ENCODE measurements around the gene CYP2A13.
"Not testable (repeated sequence)": the region's sequence is repeated elsewhere in the genome, so short reads cannot be mapped to it uniquely, and the experiment has no call there.

Gene CYP2A13, protein sequence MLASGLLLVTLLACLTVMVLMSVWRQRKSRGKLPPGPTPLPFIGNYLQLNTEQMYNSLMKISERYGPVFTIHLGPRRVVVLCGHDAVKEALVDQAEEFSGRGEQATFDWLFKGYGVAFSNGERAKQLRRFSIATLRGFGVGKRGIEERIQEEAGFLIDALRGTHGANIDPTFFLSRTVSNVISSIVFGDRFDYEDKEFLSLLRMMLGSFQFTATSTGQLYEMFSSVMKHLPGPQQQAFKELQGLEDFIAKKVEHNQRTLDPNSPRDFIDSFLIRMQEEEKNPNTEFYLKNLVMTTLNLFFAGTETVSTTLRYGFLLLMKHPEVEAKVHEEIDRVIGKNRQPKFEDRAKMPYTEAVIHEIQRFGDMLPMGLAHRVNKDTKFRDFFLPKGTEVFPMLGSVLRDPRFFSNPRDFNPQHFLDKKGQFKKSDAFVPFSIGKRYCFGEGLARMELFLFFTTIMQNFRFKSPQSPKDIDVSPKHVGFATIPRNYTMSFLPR

DNA sequence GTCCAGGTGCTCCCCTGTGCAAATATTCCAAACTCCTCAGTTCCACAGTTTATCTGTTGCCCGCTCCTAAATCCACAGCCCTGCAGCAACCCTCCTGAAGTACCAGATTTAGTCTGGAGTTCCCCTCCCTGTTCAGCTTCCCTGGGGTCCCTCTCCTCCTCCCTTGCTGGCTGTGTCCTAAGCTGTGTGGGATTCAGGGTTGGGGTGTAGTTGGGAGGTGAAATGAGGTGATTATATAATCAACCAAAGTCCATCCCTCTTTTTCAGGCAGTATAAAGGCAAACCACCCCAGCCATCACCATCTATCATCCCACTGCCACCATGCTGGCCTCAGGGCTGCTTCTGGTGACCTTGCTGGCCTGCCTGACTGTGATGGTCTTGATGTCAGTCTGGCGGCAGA lies at the start of gene CYP2A13:
Gene CYP2A13, plus strand, starts transcription at position 301 of the 400 bp plus-strand sequence. Its CDS starts 21 bp downstream, at position 322.
- no peak within 1 kb of the TSS for H3K4me3 ChIP-seq (ENCODE audit: low read depth, low read length)
- TF ChIP-seq, protein P1, sequence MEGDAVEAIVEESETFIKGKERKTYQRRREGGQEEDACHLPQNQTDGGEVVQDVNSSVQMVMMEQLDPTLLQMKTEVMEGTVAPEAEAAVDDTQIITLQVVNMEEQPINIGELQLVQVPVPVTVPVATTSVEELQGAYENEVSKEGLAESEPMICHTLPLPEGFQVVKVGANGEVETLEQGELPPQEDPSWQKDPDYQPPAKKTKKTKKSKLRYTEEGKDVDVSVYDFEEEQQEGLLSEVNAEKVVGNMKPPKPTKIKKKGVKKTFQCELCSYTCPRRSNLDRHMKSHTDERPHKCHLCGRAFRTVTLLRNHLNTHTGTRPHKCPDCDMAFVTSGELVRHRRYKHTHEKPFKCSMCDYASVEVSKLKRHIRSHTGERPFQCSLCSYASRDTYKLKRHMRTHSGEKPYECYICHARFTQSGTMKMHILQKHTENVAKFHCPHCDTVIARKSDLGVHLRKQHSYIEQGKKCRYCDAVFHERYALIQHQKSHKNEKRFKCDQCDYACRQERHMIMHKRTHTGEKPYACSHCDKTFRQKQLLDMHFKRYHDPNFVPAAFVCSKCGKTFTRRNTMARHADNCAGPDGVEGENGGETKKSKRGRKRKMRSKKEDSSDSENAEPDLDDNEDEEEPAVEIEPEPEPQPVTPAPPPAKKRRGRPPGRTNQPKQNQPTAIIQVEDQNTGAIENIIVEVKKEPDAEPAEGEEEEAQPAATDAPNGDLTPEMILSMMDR (IDR thresholded peaks at IDR 0.05; ENCODE audit: low read depth, low read length, missing control alignments): no peak
- in situ Hi-C loops (cut with HindIII; ENCODE audit: low sequenced_read_pairs): no loop called here
- DNase-seq (ENCODE audit: low read depth): no peak

DNA sequence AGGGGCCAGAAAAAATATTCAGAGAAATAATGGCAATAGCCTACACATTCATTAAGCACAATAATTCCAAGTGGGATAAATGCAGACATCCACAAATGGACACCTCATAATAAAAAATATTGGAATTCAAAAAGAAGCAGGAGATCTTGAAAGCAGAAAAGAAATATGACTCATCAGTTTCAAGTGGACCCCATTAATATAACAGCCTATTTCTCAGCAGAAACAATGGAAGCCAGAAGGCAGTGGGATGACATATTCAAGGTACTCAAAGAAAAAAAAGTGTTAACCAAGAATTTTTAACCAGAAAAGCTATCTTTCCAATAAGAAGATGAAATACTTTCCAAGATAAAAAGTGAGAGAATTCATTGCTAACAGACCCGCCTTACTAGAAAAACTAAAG lies 48.4 kb upstream of the CYP2A13 start:
- no peak for DNase-seq (ENCODE audit: low read depth)
- no peak overlapping the region for H3K4me3 ChIP-seq (ENCODE audit: low read depth, low read length)
- in situ Hi-C loops (cut with HindIII; ENCODE audit: low sequenced_read_pairs): no loop called here
- TF ChIP-seq, protein P1 (IDR thresholded peaks at IDR 0.05; ENCODE audit: low read depth, low read length, missing control alignments): no peak

DNA sequence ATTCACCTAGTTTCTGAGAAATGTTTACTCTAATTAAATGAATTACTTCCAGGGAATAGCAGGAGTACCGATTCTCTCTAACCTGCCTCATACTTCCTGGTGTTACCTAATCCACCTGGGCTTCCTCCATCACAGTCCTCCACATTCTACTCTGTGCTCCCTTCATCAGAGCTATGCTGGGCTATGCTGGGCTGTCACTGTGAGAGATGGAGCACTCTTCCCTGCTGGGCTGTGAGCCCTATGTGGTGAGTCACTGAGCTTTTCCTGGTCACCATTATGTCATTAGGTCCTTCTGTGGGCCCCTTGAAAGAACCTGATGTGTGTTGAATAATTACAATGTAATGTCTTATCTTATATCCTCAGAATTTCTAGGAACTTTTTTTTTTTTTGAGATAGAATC lies 43.2 kb upstream of the CYP2A13 start:
- in situ Hi-C loops (cut with HindIII; ENCODE audit: low sequenced_read_pairs); H3K4me3 ChIP-seq (ENCODE audit: low read depth, low read length); DNase-seq (ENCODE audit: low read depth): not testable (repeated sequence)

DNA sequence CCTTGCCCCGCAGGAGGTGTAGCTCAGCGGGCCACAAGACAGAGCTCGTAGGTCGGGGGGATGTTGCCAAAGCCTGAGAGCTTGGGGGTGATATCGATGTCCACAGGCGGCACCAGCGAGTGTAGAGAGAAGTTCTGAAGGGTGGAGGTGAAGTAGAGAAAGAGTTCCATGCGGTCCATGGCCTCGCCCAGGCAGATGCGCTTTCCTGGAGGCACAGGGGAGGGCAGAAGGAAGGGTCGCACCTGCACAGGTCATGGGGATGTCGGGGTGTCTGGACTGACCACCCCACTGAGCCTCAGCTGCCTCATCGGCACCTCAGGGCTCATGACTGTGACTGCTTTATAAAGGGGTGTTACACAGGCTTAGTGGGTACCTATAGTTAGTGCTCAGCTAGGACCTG lies 37.8 kb upstream of the CYP2A13 start:
- TF ChIP-seq, protein P1 (IDR thresholded peaks at IDR 0.05; ENCODE audit: low read depth, low read length, missing control alignments): no peak
- H3K4me3 ChIP-seq (ENCODE audit: low read depth, low read length): no peak overlapping the region
- in situ Hi-C loops (cut with HindIII; ENCODE audit: low sequenced_read_pairs): no loop called here
- no peak for DNase-seq (ENCODE audit: low read depth)

DNA sequence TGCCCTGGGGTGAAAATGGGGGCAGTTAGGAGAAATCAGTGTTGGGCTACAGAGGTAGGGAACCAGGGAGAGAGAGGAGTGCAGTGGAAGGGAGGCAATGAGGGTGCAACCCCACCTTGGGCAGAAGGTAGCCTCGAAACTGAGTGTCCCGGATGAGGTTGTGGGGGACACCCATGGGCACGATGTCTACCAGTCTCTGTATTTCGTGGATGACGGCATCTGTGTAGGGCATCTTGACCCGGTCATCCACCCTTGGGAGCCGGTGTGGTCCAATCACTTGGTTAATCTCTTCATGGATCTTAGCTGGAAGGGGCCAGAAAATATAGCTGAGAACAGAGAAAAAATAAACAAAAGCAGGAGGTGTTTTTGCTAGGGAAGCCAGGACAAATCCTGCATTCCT lies 36.1 kb upstream of the CYP2A13 start:
- H3K4me3 ChIP-seq (ENCODE audit: low read depth, low read length); in situ Hi-C loops (cut with HindIII; ENCODE audit: low sequenced_read_pairs); DNase-seq (ENCODE audit: low read depth): not testable (repeated sequence)

DNA sequence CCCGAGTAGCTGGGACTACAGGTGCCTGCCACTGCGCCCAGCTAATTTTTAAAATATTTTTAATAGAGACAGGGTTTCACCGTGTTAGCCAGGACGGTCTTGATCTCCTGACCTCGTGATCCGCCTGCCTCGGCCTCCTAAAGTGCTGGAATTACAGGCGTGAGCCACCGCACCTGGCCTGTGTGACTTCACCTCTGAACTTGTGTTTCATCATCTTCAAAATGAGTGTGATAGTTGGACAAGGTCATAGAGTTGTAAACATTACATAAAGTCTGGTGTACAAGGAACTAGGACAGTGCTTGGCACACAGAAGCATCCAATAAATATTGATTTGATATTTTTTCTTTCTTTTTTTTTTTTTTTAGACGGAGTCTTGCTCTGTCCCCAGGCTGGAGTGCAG lies 34.9 kb upstream of the CYP2A13 start:
- in situ Hi-C loops (cut with HindIII; ENCODE audit: low sequenced_read_pairs); H3K4me3 ChIP-seq (ENCODE audit: low read depth, low read length); DNase-seq (ENCODE audit: low read depth): not testable (repeated sequence)

DNA sequence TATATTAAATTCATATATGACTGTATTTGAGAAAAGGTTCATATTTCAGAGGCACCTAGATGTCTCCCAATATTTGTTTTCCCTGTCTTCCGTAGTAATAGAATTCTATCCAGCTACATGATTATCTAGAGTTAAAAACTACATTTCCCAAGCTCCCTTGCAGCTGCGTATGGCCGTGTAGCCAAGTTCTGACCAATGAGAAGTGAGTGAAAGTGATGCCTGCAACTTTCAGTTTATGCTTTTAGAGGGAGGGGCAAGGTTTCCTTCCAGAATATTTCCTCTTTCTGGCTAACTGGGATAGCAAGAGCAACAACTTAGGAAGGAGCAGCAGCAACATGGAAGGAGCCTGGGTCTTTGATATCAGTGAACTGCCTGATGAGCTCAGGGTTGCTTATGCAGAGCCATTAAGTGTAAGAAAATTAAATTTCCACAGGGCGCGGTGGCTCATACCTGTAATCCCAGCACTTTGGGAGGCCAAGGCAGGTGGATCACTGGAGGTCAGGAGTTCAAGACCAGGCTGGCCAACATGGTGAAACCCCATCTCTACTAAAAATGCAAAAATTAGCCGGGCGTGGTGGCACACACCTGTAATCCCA lies 23.2 kb upstream of the CYP2A13 start:
- in situ Hi-C loops (cut with HindIII; ENCODE audit: low sequenced_read_pairs): no loop called here
- TF ChIP-seq, protein P1 (IDR thresholded peaks at IDR 0.05; ENCODE audit: low read depth, low read length, missing control alignments): no peak
- DNase-seq (ENCODE audit: low read depth): no peak
- H3K4me3 ChIP-seq (ENCODE audit: low read depth, low read length): no peak overlapping the region

DNA sequence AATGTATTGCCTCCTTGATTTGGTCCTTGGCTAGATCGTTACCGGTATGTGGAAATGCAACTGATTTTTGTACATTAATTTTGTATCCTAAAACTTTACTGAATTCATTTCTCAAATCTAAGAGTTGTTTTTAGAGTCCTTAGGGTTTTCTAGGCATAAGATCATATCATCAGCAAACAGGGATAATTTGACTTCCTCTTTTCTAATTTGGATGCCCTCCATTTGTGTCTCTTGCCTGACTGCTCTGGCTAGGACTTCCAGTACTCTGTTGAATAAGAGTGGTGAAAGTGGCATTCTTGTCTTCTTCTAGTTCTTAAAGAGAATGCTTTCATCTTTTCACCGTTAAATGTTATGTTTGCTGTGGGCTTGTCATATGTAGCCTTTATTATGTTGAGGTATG lies 12.0 kb upstream of the CYP2A13 start:
- in situ Hi-C loops (cut with HindIII; ENCODE audit: low sequenced_read_pairs): no loop called here
- TF ChIP-seq, protein P1 (IDR thresholded peaks at IDR 0.05; ENCODE audit: low read depth, low read length, missing control alignments): no peak
- H3K4me3 ChIP-seq (ENCODE audit: low read depth, low read length): no peak overlapping the region
- DNase-seq (ENCODE audit: low read depth): no peak

Data from astrocyte of the cerebellum (primary cell).